Measurements from ENCODE around the gene GRIK3.

Gene GRIK3

DNA sequence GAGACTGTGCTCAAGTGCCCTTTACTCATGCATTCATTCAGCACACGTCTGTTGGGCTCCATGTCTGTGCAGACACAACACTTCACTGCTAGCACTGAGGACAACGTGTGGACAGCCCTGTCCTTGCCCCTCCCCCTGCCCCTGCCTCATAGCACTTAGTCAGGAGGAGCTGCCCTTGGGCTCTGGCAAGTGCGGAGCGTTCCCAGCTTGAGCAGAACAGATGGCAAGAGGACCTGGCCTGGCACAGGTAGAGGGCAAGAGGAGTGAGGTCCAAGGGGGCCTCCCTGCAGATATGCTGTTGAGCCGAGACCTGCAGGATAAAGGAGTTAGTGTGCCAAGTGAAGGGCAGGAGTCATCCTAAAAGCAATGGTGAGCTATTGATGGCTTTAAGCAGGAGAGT is 81.3 kb downstream of the GRIK3 start:
- no peak for DNase-seq (ENCODE audit: low read depth)
- no peak overlapping the region for H3K4me3 ChIP-seq (ENCODE audit: low read depth, low read length)

GRCh38 chr1:36951761-36952160 is 82.6 kb downstream of the GRIK3 start:
- DNase-seq (ENCODE audit: low read depth): no peak
- no peak overlapping the region for H3K4me3 ChIP-seq (ENCODE audit: low read depth, low read length)

DNA sequence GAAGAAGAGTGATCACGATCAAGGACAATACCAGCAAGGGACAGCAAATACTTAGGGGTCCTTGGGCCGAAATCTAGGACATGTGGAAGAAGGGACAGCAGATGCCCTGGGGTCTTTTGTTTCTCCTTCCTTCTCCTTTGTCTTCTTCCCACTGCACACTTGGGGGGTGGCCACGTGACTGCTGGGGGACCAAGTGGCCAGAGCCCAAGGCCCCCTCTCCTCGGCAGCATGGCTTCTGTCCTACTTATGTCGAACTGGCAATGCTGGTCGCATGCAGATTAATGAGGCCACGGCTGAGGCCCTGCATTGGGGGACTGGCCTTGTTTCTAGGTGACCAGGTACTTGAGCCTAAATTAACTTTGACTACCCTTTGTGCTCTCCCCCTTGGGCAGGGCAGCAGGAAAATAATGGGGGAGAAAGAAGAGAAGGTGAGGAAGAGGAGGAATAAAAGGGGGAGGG is 83.0 kb downstream of the GRIK3 start:
- no peak for DNase-seq (ENCODE audit: low read depth)
- no peak overlapping the region for H3K4me3 ChIP-seq (ENCODE audit: low read depth, low read length)

GRCh38 chr1:36950604-36951291 is 83.6 kb downstream of the GRIK3 start:
- no peak overlapping the region for H3K4me3 ChIP-seq (ENCODE audit: low read depth, low read length)
- DNase-seq (ENCODE audit: low read depth): no peak

DNA sequence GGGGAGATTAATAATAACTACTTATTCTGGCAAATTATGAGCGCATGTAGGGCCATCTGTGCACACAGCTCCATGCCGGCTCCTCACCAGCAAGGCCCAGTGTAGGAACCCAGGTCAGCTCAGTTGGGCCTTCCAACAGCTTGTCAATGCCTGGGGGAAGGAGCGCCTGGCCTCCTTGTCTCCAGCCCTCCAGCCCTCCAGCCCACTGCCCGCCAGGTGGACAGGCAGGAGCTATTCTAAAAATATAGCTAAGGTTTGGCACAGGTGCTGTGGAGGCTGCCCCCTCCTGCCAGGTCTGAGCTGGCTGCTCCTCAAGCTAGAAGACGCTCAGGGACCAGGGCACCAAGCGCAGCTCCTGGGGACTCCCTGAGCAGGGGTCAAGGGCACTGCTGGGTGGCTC is 85.7 kb downstream of the GRIK3 start:
- no peak for DNase-seq (ENCODE audit: low read depth)
- H3K4me3 ChIP-seq (ENCODE audit: low read depth, low read length): no peak overlapping the region

- H3K4me3 ChIP-seq (ENCODE audit: low read depth, low read length): no peak overlapping the region
- no peak for DNase-seq (ENCODE audit: low read depth)
These were observed 86.2 kb downstream of the GRIK3 start for GRCh38 chr1:36948147-36948546.

GRCh38 chr1:36947384-36947783 is 86.9 kb downstream of the GRIK3 start:
- H3K4me3 ChIP-seq (ENCODE audit: low read depth, low read length): no peak overlapping the region
- no peak for DNase-seq (ENCODE audit: low read depth)

DNA sequence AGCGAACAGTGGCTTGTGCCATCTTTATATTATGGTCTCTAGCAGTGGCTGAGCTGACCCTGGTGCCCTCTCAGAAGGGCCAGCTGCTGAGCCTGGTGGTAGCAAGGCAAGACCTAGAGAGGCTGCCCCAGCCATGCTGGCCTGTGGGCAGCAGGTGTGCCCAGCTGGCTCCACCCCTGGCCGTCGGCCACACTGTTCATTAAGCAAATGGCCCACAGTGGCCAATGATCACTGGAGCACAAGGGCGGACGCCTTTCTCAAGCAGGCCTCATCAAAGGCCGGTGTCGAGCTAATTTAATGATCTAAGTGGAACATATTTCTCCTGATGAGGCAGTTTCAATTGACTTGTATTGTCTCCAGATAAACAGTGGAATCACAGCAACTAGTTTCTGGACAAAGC is 89.4 kb downstream of the GRIK3 start:
- no peak overlapping the region for H3K4me3 ChIP-seq (ENCODE audit: low read depth, low read length)
- DNase-seq (ENCODE audit: low read depth): no peak

- H3K4me3 ChIP-seq (ENCODE audit: low read depth, low read length): no peak overlapping the region
- DNase-seq (ENCODE audit: low read depth): no peak
These were observed 92.2 kb downstream of the GRIK3 start for GRCh38 chr1:36942148-36942547.

GRCh38 chr1:36941316-36941978 is 92.9 kb downstream of the GRIK3 start:
- H3K4me3 ChIP-seq (ENCODE audit: low read depth, low read length): no peak overlapping the region
- no peak for DNase-seq (ENCODE audit: low read depth)

DNA sequence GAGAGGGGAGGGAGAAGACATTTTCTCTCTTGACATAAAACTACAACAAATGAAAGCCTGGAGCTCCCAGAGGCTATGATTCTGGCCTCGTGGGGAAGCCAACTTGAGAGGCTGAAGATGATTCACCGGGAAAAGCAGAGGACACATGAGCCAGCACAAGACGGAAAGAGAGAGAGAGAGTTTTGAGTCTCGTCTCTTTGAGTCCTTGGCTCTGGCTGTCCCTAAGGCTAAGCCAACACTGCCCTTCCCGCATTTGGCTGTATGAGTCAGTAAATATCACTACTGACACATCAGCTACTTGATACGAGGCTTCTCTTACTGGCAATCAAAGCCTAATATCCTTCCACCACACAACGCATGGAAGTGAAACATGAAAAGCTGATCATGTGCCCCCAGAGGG is 95.5 kb downstream of the GRIK3 start:
- no peak for DNase-seq (ENCODE audit: low read depth)
- H3K4me3 ChIP-seq (ENCODE audit: low read depth, low read length): no peak overlapping the region

DNA sequence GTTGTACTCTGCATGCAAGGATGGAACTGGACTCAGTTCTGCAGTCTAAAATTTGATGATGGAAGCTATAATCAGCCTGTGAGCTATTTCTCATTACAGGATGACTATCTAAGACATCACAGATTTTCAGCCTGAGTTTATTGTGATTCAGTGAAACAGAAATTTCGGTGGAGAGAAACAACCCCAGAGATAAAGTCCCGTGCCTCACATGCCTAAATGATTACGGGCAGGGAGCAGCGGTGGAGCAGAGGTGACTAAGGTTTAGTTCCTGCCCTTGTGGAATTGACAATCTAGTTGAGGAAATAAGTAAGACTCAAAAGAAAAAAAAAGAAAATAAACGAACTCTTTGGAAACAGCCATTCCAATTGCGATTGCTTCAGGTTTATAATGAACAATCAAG is 96.9 kb downstream of the GRIK3 start:
- H3K4me3 ChIP-seq (ENCODE audit: low read depth, low read length): no peak overlapping the region
- DNase-seq (ENCODE audit: low read depth): no peak

DNA sequence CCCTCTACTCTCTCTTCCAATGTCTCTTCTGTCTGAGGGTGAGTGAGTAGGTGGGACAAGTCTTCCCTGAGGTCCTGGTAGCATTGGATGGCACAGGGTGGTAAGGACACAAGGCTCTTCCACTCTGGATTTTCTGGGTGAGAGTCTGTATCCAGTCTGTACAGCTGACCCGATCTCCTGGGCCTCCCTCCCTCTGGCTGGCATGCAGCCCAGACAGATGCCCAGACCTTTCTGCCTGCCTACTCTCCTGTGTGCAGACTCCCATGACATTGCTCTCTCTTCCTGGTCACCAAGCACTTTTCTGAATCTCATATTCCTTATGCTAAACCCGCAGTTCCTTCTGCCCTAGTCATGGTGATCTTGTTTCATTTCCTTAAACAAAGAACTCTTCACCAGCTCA is 100.3 kb downstream of the GRIK3 start:
- DNase-seq (ENCODE audit: low read depth): no peak
- H3K4me3 ChIP-seq (ENCODE audit: low read depth, low read length): no peak overlapping the region

- no peak for DNase-seq (ENCODE audit: low read depth)
- H3K4me3 ChIP-seq (ENCODE audit: low read depth, low read length): no peak overlapping the region
These were observed 106.5 kb downstream of the GRIK3 start for GRCh38 chr1:36927826-36928225.

DNA sequence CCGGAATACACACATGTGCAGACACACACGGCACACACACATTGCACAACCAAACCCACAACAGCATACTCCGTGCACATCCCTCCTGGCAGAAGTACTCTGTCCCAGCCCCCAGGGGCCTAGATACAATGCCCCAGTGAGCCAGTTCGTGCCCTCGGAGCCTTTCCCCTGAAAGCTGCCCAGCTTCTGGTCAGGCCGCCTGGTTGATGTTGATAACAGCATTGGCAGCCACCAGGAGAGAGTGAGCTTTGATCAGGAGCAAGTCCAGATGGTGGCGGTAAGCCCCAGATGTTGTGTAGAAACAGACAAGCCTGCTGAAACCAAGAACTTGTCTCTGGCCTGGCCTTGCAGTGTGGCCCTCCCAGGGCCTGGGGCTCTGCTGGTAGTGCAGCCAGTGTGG is 109.1 kb downstream of the GRIK3 start:
- DNase-seq (ENCODE audit: low read depth): no peak
- H3K4me3 ChIP-seq (ENCODE audit: low read depth, low read length): no peak overlapping the region

GRCh38 chr1:36924282-36924811 is 110.0 kb downstream of the GRIK3 start:
- DNase-seq (ENCODE audit: low read depth): peak; percentile 3
- no peak overlapping the region for H3K4me3 ChIP-seq (ENCODE audit: low read depth, low read length)

GRCh38 chr1:36922593-36923426 is 111.5 kb downstream of the GRIK3 start:
- no peak for DNase-seq (ENCODE audit: low read depth)
- no peak overlapping the region for H3K4me3 ChIP-seq (ENCODE audit: low read depth, low read length)

DNA sequence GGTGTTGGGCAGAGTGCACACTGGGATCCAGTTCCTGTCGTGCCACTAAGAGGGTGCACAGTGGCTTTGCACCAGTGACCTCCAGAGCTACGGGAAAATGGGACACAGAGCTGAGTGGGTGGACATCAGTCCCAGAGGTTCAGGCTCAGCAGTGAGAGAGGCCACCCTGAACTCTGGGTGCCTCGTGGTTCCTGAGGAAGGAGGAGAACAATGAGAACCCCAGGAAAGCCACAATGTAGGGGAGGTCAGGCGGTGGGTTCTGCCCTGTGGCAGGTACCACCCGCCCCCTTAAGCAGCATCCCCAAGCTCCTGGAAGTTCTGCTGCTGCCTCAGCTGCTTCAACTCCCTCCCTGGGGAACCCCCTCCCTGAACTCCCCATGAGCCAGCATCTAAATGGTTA is 112.2 kb downstream of the GRIK3 start:
- no peak for DNase-seq (ENCODE audit: low read depth)
- no peak overlapping the region for H3K4me3 ChIP-seq (ENCODE audit: low read depth, low read length)

GRCh38 chr1:36920801-36921405 is 113.4 kb downstream of the GRIK3 start:
- no peak overlapping the region for H3K4me3 ChIP-seq (ENCODE audit: low read depth, low read length)
- DNase-seq (ENCODE audit: low read depth): no peak

DNA sequence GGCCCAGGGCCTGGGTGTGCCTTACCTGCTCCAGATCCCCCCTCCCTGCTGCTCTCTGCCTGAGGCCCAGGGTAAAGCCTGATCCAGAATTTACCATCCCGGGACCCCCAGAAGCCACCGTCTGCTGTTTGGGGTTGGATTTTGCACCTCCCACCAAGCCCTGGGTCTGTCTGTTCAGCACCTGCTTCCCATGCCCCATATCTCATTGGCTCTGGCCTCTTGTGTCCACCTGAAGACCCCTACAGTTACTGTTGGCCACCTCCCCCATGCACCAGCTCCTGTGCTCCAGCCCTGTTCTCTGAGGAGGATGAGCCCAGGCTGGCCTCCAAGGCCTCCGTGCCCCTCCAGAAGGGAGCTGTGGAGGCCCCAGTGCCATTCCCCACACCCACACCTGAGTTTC is 113.9 kb downstream of the GRIK3 start:
- DNase-seq (ENCODE audit: low read depth): no peak
- no peak overlapping the region for H3K4me3 ChIP-seq (ENCODE audit: low read depth, low read length)

Measured in skeletal muscle cell (primary cell).